HPDE6-E6E7 (cell line): ENCODE measurements around the gene ARHGEF1.

ENCODE experiments used
- DNase-seq: peaks from one replicate; pipeline ENCODE4 v3.0.0; 2011; ENCODE audit warnings: missing footprints; ENCODE audit errors: extremely low spot score

ARHGEF1 gene

DNA sequence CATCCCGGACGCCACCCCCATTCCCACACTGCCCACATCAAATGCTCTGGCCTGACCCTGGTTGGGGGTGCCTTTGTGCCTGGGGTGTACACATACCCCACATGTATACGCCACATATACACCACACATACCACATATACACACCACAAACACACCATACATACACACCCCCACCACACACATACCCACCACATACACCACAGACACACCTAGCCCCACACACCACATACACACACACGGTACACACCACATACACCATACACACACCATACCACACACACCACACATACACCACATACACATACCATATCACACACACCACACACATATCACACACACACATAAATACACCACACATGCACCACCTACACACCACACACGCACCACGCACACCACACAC is 35.1 kb downstream of the ARHGEF1 start:
- DNase-seq = no peak

DNA sequence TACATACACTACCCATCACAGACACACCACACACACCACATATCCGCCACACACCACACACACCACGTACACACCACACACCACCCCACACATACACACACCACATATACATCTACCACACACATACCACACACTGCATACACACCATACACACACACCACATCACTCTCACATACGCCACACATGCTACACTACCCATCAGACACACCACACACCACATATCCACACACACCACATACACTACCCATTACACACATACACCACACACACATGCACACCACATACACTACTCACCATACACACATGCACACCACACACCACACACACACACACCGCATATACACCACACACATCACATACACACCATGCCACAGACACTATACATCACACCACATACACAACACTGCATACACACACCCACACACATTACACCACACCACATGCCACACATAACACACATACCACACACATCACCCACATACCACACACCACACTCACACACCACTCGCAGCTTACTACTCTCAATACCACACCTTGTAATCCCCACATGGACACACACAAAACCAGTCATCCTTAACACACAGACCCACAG is 35.8 kb downstream of the ARHGEF1 start:
- DNase-seq = no peak

DNA sequence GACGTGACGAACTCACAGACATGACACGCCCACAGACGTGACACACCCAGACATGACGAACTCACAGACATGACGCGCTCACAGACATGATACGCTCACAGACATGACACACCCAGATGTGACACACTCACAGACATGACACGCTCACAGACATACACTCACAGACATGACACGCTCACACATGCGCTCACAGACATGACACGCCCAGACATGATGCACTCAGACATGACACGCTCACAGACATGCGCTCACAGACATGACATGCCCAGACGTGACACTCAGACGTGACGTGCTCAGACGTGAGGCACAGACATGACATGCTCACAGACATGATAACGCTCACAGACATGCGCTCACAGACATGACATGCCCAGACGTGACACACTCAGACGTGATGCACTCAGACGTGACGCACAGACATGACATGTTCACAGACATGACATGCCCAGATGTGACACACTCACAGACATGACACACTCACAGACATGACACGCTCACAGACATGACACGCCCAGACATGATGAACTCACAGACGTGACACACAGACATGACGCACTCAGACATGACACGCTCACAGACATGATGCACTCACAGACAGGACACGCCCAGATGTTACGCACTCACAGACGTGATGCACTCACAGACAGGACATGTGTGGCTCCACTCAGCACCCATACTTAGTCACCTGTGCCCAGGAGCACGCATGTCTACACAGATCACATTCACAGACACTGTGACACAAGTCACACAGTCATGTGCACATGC is 37.1 kb downstream of the ARHGEF1 start:
- DNase-seq = no peak

GRCh38 chr19:41920882-41921576 is 38.0 kb downstream of the ARHGEF1 start:
- DNase-seq = no peak

DNA sequence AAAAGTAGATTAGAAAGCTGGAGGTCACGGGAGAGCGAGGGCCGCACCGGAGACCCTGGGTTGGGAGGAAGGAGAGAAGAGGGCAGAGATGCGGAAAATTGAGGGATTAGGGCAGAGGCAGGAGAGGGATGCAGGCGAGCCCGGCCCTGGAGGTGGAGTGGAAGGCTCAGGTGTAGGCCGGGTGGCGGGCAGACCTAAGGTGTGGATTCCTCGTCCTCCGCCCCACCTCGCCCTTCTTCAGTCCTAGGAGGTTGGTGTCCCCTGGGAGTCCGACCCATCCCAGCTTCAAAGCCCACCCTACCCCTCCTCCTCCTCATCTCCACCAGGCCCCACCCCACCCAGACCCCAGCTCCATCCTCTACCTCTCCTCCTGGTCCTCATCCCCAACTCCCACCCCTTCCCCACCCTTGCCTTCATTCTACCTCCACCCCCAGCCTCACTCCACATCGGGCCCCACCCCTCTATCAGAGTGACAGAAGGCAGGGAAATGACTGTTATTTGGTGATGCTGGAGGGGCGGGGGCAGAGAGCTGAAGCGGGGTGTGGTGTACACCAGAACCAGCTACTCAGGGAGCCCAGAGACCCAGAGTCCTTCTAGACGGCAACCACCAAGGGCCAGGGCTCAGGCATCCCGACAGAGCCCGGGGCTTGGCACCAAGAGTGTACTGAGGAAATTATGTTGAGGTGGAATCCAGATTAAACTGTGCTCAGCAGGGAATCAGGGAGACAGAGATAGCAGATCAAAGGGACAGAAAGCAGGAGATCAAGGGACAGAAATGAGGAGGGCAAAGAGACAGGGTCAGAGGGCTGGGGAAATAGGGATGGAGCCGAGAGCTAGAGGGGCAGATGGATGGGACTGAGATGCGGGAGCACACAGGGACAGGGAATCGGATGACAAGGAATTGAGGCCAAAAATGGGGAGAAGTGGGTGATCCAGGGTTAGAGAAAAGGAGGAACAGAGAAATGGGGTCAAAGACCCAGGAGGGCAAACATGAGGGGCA is 38.9 kb downstream of the ARHGEF1 start:
- no peak for DNase-seq

DNA sequence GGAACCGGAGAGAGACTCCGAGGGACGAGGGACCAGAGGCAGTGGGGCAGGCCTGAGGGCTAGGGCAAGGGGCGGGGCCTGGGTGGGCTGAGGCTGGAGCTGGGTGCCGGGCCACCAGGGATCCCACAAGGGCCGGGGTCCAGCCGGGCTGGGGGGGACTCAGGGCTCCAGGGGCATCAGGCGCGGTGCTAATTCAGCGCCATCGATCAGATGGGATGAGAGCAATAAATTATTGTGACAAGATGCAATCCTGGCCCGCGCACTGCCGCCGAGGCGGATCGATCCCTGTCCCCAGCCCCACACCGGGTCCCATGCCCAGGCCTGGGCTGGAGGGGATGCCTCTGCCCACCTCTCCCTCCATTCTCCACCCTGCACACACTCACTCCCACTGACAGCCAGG is 39.6 kb downstream of the ARHGEF1 start:
- no peak for DNase-seq

GRCh38 chr19:41923045-41923788 is 40.2 kb downstream of the ARHGEF1 start:
- DNase-seq = no peak

GRCh38 chr19:41924151-41925145 is 41.5 kb downstream of the ARHGEF1 start:
- DNase-seq = no peak

- no peak for DNase-seq
Measured at GRCh38 chr19:41925208-41926003, 42.4 kb downstream of the ARHGEF1 start.

- no peak for DNase-seq
Measured at GRCh38 chr19:41926028-41926762, 43.2 kb downstream of the ARHGEF1 start.

- DNase-seq = no peak
Measured at GRCh38 chr19:41926763-41927496, 43.9 kb downstream of the ARHGEF1 start.

- no peak for DNase-seq
Measured at GRCh38 chr19:41927497-41928192, 44.7 kb downstream of the ARHGEF1 start.

DNA sequence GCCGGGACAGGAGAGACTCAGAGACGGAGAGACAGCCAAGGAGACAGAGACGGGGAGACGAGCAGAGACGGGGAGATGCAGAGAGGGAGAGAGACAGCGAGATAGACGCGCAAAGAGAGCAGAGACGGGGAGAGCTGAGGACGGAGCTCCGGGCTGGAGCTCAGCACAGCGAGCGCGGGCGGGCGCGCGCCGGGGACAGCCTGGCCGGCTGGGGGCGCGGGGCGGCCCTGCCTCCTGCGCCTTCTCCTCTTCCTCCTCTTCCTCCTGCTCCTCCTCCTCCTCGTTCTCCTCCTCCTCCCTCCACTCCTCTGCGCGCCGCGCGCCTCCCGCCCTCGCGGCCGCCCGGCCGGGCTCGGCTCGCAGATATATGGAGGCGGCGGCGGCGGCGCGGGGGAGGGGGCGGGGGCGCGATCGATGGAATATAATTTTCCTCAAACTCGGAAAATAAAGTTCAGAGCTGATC is 45.3 kb downstream of the ARHGEF1 start, which contains the start of gene ERFL:
ERFL (minus strand) TSS at position 229 of the 463 bp plus-strand sequence. CDS start 15,530 bp downstream, outside the sequence.
- no peak for DNase-seq

DNA sequence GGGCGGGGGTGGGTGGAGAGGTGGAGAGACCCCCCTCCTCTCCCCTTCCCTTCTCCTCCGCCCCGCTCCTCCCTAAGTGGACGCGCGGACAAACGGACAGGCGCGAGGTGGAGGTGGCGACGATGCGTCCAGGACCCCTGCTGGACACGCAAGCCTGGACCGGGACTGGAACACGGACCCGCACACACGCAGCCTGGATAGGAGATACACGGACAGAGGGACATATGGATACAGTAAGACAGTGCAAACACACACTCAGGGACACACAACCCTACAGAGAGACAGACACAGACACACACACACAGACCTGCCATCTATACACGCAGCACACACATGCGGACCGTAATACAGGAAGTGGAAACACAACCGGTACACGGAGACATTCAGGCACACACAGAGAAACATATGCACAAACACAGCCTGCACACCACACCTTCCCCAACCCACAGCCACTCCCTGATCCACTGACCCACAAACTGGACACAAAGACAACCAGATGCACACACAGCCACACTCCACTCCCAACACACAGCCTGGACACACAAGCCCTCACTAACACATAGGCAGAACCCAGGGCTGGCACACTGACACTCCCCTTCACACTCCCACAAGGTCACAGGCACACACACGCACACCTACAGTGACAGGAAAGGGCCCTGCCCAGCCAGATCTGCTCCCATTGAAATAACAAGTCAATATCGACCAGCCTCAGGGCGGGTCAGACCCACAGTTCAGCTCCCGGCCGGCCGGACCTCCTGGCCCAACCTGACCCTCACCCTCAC is 46.0 kb downstream of the ARHGEF1 start:
- DNase-seq = no peak

- no peak for DNase-seq
Measured at GRCh38 chr19:41929536-41930071, 46.6 kb downstream of the ARHGEF1 start.

DNA sequence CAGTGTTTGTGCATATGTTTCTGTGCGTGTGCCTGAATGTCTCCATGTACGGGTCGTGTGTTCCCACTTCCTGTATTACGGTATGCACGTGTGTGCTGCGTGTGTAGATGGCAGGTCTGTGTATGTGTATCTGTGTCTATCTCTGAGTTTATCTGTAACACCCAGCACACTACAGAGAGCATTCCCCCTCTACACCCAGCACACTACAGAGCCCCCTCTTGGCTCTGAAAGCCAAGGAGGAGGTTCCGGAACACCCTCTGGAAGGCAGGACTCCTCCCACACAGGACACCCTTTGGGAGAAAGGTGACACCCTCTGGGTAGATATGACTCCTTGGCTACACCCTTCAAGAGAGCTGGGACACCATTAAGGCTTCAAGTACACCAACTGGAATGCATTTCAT is 47.3 kb downstream of the ARHGEF1 start:
- DNase-seq = no peak
